Measurements from ENCODE around the gene EMP3. TPM values are rescaled to one million over a fixed set of nuclear protein-coding genes. Genes with fewer than 3 reads are reported as not detected.

EMP3 gene
- total and polyA plus RNA-seq, 2 of the 13 experiments (the other 11 are each of a cell fraction or from before 2014, with no cell fraction given), result 2.2 to 7.8 TPM

GRCh38 chr19:48332662-48333466, 7.5 kb downstream of the EMP3 start (continued):
- TF ChIP-seq ZNF512B (CRISPR knock-in tag; IDR thresholded peaks at IDR 0.05; ENCODE audit: borderline replicate concordance) (no peak), RBM22 (optimal IDR thresholded peaks at IDR 0.05; ENCODE audit: low read length) (no peak), ZBTB33 (CRISPR knock-in tag; IDR thresholded peaks at IDR 0.05) (no peak), TBL1XR1 (IDR thresholded peaks at IDR 0.05; ENCODE audit: borderline replicate concordance, low read length, partially characterized antibody) (no peak), ZNF552 (CRISPR knock-in tag; IDR thresholded peaks at IDR 0.05; ENCODE audit: borderline replicate concordance) (no peak), PREB (CRISPR knock-in tag; IDR thresholded peaks at IDR 0.05) (no peak), RCOR2 (CRISPR knock-in tag; IDR thresholded peaks at IDR 0.05) (no peak), NFYB (CRISPR knock-in tag; IDR thresholded peaks at IDR 0.05) (peak; percentile 88), ZNF276 (CRISPR knock-in tag; IDR thresholded peaks at IDR 0.05; ENCODE audit: low read depth) (no peak), PHF8 (CRISPR knock-in tag; IDR thresholded peaks at IDR 0.05) (no peak; the same call in 1 of the 2 replicates), ZSCAN25 (CRISPR knock-in tag; IDR thresholded peaks at IDR 0.05) (no peak), ZNF30 (CRISPR knock-in tag; IDR thresholded peaks at IDR 0.05) (no peak), FOXA3 (CRISPR knock-in tag; IDR thresholded peaks at IDR 0.05) (no peak; the same call in 1 of the 2 replicates), ZNF335 (CRISPR knock-in tag; IDR thresholded peaks at IDR 0.05) (no peak), SNAI1 (CRISPR knock-in tag; IDR thresholded peaks at IDR 0.05; ENCODE audit: borderline replicate concordance) (no peak), KAT2B (IDR thresholded peaks at IDR 0.05; ENCODE audit: borderline replicate concordance, low read depth, low read length) (no peak), ZNF34 (CRISPR knock-in tag; IDR thresholded peaks at IDR 0.05; ENCODE audit: borderline replicate concordance) (no peak), ZNF775 (CRISPR knock-in tag; IDR thresholded peaks at IDR 0.05; ENCODE audit: borderline replicate concordance) (no peak), MBNL3 (CRISPR knock-in tag; conservative IDR thresholded peaks at IDR 0.05) (no peak), CBX2 (IDR thresholded peaks at IDR 0.05; ENCODE audit: low read depth, low read length) (no peak), CBX2 (CRISPR knock-in tag; IDR thresholded peaks at IDR 0.05; ENCODE audit: low read depth) (no peak)
